ENCODE results near the gene CBFA2T2. TPM values are rescaled to one million over a fixed set of nuclear protein-coding genes. Genes with fewer than 3 reads are reported as not detected.

Gene CBFA2T2
- total and polyA plus RNA-seq, 2 donors (not counting 1 experiment from before 2014, with no cell fraction given), result 26.9 to 30.0 TPM

- POLR2A ChIA-PET, result interaction anchor here (0.7 kb wide), 1 partner anchor 1465 kb away, joined by 11 read pairs; no protein-coding TSS in a partner anchor
- Histone ChIP-seq H4K20me1 (ENCODE audit: control insufficient read depth, insufficient read depth, low read length, poor library complexity, severe bottlenecking) (no peaks in the 10 kb centered on the region), H3K27ac (ENCODE audit: low read length in 2 of 2) (no peak overlapping the region), H3K4me3 (ENCODE audit: control extremely low read depth in 1 of 5, extremely low read depth in 1 of 5, insufficient read depth in 1 of 5, low read depth in 2 of 5, low read length in 4 of 5) (no peak overlapping the region), H3K27me3 (replicated peaks in 1 of 4; ENCODE audit: control extremely low read depth in 1 of 4, control insufficient read depth in 3 of 4, insufficient read depth in 4 of 4, low read length in 3 of 4) (no peaks in the 10 kb centered on the region), H3K79me2 (ENCODE audit: control insufficient read depth, insufficient read depth, low read length) (no peaks in the 10 kb centered on the region), H2AFZ (ENCODE audit: insufficient read depth, low read depth, low read length, poor library complexity, severe bottlenecking) (no peak overlapping the region), H3K9me3 (ENCODE audit: control extremely low read depth in 1 of 3, control insufficient read depth in 2 of 3, insufficient read depth in 1 of 3, low read length in 2 of 3) (peaks cover 0 to 3% (median 0%) of the 10 kb centered on the region in 3 donors), H3K9ac (ENCODE audit: low read length) (no peak overlapping the region), H3K4me1 (ENCODE audit: control insufficient read depth in 2 of 2, insufficient read depth in 2 of 2, low read length in 2 of 2) (peaks cover 13 to 23% of the 10 kb centered on the region in 2 donors), H3K4me2 (replicated peaks; ENCODE audit: low read depth, low read length, poor library complexity, severe bottlenecking) (no peak overlapping the region), H3K36me3 (replicated peaks in 1 of 2; ENCODE audit: control extremely low read depth in 1 of 2, control insufficient read depth in 1 of 2, extremely low read depth in 1 of 2, insufficient read depth in 2 of 2, low read length in 1 of 2) (no peaks in the 10 kb centered on the region)
- intact Hi-C loops (cut with micrococcal nuclease), result no loop called here
- no peaks in the 10 kb centered on the region for H3K9me3 Mint-ChIP-seq (ENCODE audit: insufficient read depth)
- WGBS (ENCODE audit: insufficient coverage), result 43% methylated on average over 2 of the region's 4 CpGs
- CTCF ChIA-PET, result interaction anchor here (0.6 to 4.3 kb wide), 9 partner anchors 38 to 1889 kb away, joined by 3 to 33 read pairs (median 8); partner anchors contain the start of genes ACTL10 and CDK5RAP1
- no peak overlapping the region for H3K4me3 Mint-ChIP-seq
- ATAC-seq (ENCODE audit: low read depth) (no peak), DNase-seq (no peak)
- no peaks in the 10 kb centered on the region for H3K27me3 Mint-ChIP-seq
- peaks cover 31% of the 10 kb centered on the region for H3K4me1 Mint-ChIP-seq
- TF ChIP-seq CTCF (IDR thresholded peaks at IDR 0.05) (no peak), EZH2 (IDR thresholded peaks at IDR 0.05; ENCODE audit: borderline replicate concordance, insufficient read depth, low read depth, low read length, poor library complexity, severe bottlenecking) (no peak)
- no peak overlapping the region for H3K27ac Mint-ChIP-seq
These were observed 43.8 kb upstream of the CBFA2T2 start for GRCh38 chr20:33445881-33446625.

- POLR2A ChIA-PET, result no interaction called here
- no peaks in the 10 kb centered on the region for H3K9me3 Mint-ChIP-seq (ENCODE audit: insufficient read depth)
- peaks cover under 1% of the 10 kb centered on the region for H3K4me1 Mint-ChIP-seq
- Histone ChIP-seq H3K4me3 (ENCODE audit: control extremely low read depth in 1 of 5, extremely low read depth in 1 of 5, insufficient read depth in 1 of 5, low read depth in 2 of 5, low read length in 4 of 5) (no peak overlapping the region), H3K4me2 (replicated peaks; ENCODE audit: low read depth, low read length, poor library complexity, severe bottlenecking) (no peak overlapping the region), H4K20me1 (ENCODE audit: control insufficient read depth, insufficient read depth, low read length, poor library complexity, severe bottlenecking) (no peaks in the 10 kb centered on the region), H3K27ac (ENCODE audit: low read length in 2 of 2) (no peak overlapping the region), H3K9ac (ENCODE audit: low read length) (no peak overlapping the region), H3K4me1 (ENCODE audit: control insufficient read depth in 2 of 2, insufficient read depth in 2 of 2, low read length in 2 of 2) (no peaks in the 10 kb centered on the region), H3K36me3 (replicated peaks in 1 of 2; ENCODE audit: control extremely low read depth in 1 of 2, control insufficient read depth in 1 of 2, extremely low read depth in 1 of 2, insufficient read depth in 2 of 2, low read length in 1 of 2) (no peaks in the 10 kb centered on the region), H3K79me2 (ENCODE audit: control insufficient read depth, insufficient read depth, low read length) (no peaks in the 10 kb centered on the region), H3K9me3 (ENCODE audit: control extremely low read depth in 1 of 3, control insufficient read depth in 2 of 3, insufficient read depth in 1 of 3, low read length in 2 of 3) (peaks cover 0 to 3% (median 0%) of the 10 kb centered on the region in 3 donors), H2AFZ (ENCODE audit: insufficient read depth, low read depth, low read length, poor library complexity, severe bottlenecking) (no peak overlapping the region), H3K27me3 (replicated peaks in 1 of 4; ENCODE audit: control extremely low read depth in 1 of 4, control insufficient read depth in 3 of 4, insufficient read depth in 4 of 4, low read length in 3 of 4) (no peaks in the 10 kb centered on the region)
- intact Hi-C loops (cut with micrococcal nuclease), result no loop called here
- H3K27me3 Mint-ChIP-seq, result no peaks in the 10 kb centered on the region
- no peak overlapping the region for H3K4me3 Mint-ChIP-seq
- no peak for TF ChIP-seq EZH2 (IDR thresholded peaks at IDR 0.05; ENCODE audit: borderline replicate concordance, insufficient read depth, low read depth, low read length, poor library complexity, severe bottlenecking)
- TF ChIP-seq CTCF (IDR thresholded peaks at IDR 0.05), result no peak
- no peak overlapping the region for H3K27ac Mint-ChIP-seq
- CTCF ChIA-PET, result interaction anchor here (0.8 kb wide), 1 partner anchor 205 kb away, joined by 3 read pairs; no protein-coding TSS in a partner anchor
- DNase-seq, result no peak
- ATAC-seq (ENCODE audit: low read depth), result no peak
- WGBS (ENCODE audit: insufficient coverage), result 96% methylated on average over 3 of the region's 4 CpGs
These were observed 39.0 kb upstream of the CBFA2T2 start for GRCh38 chr20:33450867-33451266.

Measured in B cell (primary cell).